ENCODE measurements around the gene TEX51.

TEX51 gene

DNA sequence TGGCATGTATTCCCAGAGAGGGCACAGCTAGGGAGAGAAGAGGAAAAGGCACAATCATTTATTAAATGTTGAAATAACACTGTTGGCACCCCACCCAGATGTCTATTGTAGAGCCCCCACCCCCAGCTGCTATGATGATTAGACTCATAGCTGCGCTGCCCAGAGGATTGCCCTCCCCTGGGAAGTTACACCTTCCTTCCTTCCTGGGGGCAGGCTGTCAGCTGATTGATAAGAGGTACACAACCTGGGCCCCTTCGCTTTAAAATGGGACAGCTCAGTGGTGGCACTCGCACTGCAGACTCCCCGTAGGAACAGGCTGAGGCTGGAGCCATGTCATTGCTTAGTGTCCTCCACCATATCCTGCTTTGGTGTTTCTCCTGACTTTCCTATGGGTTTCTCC is 18.1 kb downstream of the TEX51 start:
- DNase-seq, result no peak

DNA sequence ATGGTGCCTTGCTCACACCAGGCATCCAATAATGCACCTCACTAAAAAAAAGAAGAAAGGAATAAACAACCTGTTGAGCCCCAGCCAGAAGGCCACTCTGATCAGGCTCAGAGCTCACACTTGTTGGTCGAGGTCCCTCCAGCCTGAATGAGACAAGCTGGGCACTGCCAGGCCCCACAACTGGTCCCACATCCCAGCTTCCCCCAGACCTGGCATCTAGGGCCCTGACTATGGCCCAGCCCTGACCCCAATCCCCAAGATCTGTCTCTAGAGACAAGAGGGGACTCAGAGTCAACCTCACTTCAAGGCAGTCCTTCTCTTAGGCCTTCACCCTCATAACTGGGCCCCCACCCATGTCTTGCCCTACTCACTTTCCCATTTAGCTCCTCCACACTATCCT is 22.4 kb downstream of the TEX51 start:
- DNase-seq, result no peak

DNA sequence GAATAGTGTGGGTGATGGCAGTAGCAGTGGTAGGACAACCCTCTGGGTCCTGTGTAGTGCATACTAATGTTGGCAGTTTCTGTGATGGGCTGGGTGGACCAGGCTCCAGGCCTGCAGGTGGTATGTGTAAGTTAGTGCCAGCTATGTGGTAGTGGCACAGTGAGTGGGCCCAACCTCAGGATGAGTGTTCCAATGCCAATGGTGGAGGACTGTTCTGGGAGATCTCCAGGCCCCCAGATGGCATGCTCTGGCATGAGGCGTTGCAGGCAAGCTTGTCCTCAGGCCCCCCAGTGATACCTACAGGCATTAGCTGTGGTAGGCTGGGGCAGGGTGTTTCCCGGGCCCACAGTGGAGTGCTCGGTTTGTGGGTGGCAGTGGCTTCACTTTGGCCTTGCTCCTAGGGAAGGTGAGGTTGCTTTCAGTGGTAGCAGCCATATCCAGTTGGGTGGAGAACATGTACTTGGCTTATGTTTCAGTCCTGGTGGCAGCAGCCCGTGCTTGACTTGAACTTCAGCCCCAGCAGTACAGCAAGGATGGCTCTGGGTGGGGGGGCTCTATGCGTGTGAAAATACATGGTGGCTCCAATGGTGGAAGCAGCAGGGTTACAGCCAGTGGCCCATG is 32.4 kb downstream of the TEX51 start:
- no peak for DNase-seq

DNA sequence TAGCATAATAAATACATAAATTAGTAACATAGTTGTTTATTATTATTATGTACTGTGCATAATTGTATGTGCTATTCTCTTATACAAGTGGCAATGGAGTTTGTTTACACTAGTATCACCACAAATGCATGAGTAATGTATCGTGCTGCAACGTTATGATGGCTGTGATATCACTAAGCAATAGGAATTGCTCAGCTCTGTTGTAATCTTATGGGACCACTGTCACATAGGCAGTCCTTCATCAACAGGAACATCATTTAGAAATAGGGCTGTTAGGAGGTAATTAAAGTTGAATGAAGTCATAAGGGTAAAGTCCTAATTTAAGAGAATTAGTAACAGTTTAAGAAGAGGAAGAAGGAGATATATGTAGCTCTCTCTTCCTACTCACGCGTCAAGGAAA is 33.8 kb downstream of the TEX51 start:
- DNase-seq, result no peak

DNA sequence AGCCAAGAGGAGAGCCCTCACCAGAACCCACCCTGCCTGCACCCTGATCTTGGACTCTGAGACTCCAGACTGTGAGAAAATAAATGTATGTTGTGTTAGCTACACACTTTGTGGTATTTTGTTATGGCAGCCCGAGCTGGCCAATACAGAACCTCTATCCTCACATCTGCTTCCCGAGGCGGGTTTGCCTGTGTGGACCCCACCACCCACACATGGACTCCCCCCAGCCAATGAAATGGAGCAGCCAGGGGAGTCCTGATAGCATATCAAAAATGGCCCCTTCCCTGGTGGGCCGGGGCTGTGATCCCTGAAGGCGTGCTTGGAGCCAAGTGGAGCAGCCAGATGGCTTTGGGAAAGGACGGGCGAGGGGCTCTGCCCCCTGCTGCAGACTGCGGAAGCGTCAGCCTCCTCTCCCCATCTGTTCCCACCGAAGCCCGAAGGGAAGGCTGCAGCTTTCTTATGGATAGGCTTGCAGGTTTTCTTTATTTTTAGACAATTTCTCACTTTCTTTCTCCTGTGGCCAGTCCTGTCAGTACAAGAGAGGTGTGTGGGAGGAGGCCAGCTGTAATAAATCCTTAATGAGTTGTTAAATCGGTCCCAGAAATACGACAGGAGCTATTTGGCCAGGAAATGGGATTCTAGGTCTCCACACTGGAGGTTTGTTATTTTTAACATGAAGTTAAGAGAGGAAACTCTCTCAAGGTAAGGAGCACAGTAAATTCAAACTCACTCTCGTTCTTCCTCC is 34.4 kb downstream of the TEX51 start:
- no peak for DNase-seq

DNA sequence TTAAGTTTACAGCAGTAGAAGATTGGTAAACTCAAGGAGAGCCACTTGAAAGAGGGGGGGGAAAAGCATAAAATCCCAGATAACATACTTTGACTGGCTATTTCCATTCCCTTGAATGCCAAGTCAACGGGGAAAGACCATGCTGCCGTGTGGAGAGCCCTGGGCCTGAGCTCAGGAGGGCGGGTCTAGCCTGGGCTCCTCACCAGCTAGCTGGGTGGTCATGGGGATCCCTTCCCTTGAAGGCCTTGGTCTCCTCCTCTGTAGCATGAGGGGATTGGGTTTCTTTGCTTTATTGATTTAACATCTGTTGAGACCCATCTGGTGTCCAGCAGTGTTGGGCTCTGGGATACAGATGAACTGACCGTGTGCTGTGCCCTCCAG is 35.0 kb downstream of the TEX51 start:
- no peak for DNase-seq

DNA sequence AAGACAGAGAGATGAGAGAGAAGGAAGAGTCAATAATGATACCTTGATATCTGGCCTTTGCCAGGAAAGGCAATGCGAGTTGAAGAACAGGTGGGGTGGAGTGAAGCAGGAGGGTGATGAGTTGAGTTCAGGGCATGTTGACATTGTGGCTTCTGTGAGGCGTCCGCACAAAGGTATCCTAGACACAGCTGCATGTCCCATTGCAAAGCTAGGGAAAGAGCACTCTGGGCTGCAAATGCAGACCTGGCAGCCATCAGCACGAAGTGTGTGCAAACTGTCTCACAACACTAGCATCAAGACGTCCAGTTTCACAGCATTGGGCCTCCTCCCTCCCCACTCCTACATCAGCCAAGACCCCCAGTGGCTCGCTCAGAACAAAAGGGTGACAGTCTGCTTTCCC is 36.1 kb downstream of the TEX51 start:
- no peak for DNase-seq

DNA sequence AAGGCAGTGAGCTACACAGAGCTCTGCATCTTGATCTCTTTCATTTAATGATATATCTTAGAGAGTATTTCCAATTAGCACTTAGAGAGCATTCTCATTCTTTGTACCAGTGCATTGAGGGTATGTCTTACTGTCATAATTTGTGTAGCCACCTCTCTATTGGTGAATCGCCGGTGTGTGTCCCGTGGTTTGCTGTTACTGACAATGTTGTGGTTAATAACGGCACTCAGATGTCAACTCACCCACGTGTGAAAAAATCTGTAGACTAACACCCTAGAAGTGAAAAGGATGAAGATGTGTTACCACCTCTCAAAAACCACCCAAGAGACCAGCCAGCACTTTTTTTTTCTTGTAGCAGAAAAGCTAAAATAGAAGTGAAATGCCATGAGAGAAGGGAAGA is 37.1 kb downstream of the TEX51 start:
- no peak for DNase-seq

- no peak for DNase-seq
Measured at GRCh38 chr2:126936219-126936723, 37.6 kb downstream of the TEX51 start.

DNA sequence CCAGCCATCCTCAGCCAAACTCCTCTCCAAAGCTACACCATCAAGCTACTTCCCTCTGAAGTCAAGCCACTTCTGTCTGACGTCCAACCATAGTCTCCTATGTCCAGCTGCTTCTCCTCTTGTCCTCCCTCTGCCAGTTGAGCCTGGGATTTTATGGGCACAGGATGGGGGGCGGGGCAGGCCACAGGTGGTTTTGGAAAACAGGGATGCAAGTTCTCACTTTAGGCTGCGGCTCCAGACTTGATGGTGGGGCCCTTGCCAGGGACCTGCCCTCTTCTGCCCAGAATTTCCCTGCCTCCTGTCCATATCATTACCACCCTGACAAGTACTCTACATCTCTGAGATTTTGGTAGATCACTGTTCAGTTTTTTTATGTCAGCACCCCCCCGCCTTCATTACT is 41.6 kb downstream of the TEX51 start:
- DNase-seq, result no peak

DNA sequence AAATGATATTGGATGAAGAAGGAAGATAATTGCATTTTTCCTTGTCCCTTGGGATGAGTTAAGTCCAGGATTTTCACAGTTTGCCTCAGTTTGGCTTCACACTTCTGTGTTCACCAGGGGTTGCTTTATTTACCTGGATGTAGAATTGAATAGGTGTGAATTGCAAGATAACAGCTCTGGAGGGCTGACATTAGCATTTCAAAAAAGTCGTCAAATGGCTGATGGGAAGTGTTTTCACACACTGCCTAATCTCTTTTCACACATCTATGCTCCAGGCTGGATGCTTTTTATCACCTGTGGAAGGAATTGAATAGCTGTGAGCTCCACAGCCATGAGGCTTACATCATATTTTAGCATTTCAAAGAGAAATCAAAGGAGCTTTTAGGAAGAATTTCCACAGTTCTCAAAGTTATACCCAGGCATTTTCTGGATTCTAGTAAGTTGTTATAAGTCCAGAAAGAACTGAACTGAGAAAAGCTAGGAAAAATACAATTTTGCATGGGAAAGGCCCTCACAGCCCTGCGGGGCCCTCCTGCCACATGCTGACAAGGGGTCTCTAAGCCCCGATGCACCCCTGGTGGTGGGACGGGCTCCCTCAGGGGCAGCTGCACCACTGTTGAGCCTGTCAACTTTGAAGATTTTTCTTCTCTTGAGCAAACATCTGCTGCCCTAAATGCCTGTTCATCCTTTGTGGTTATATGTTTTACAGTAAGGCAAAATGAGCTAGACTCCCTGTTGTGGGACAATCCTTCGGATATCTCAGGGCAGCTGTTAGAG is 43.9 kb downstream of the TEX51 start:
- DNase-seq, result no peak

DNA sequence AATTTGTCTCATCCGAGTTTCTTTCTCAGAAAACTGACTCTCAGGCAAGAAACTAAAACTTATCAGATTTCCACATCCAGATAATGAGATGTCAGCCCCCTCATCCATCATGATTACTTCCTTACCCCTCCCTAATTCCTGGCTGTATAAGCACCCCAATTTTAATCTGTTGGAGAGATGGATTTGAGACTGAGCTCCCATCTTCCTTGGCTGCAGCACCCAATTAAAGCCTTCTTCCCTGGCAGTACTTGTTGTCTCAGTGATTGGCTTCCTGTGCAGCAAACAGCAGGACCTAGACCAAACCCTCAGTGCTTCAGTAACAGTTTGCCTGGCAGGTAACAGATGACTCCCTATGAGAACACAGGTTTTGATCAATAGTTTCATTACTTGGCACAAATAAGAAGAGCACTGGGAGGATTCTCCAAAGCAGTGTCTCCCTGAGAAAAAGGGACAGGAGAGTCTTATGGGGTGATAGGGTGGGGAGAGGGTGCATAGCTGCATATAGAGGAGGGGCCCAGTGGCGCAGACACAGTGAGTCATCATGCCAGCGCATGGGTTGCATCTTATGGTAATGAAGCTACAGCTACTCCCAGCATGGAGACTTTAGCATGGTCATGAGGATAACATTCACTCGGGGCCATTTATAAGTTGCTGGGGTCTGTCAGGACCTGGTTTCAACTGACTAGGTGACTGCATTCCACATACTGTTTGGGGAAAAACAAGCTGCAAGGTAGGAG is 45.1 kb downstream of the TEX51 start:
- no peak for DNase-seq

- DNase-seq, result no peak
Measured at GRCh38 chr2:126945118-126945517, 46.4 kb downstream of the TEX51 start.

- no peak for DNase-seq
Measured at GRCh38 chr2:126946318-126947102, 47.8 kb downstream of the TEX51 start.

GRCh38 chr2:126947103-126947429 is 48.4 kb downstream of the TEX51 start:
- no peak for DNase-seq

GRCh38 chr2:126949775-126950174 is 51.1 kb downstream of the TEX51 start:
- no peak for DNase-seq

GRCh38 chr2:126950504-126950903 is 51.8 kb downstream of the TEX51 start:
- DNase-seq, result no peak

Data from central memory CD4-positive, alpha-beta T cell (primary cell).